ENCODE data around the gene SLC25A21. TPM values are rescaled to one million over a fixed set of nuclear protein-coding genes. Genes with fewer than 3 reads are reported as not detected.
"Not testable (repeated sequence)": the region's sequence is repeated elsewhere in the genome, so short reads cannot be mapped to it uniquely, and the experiment has no call there.

The SLC25A21 gene
- total RNA-seq, 1 donor from 2014 or later: 0.56 TPM

DNA sequence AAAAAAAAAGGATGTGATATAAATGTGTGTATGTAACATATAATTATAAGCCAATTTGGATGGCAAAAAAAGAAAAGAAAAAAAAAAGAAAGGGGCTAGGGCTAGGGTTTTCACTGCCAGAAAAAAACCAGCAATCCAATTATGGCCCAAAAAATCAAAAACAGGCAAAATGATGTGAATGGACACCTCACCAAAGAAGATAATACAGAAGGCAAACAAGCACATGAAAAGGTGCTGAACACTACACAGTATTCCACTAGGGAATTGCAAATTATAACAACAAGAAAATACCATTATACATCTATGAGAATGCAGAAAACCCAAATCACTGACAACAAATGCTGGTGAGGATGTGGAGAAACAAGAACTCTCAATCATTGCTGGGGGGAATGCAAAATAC, 13.3 kb upstream of the SLC25A21 start:
- Mint-ChIP-seq H3K9me3 (ENCODE audit: unreplicated experiment) (no peaks in the 10 kb centered on the region), H3K4me3 (ENCODE audit: unreplicated experiment) (no peak overlapping the region), H3K27me3 (ENCODE audit: unreplicated experiment) (peaks cover 29% of the 10 kb centered on the region), H3K4me1 (ENCODE audit: unreplicated experiment) (no peaks in the 10 kb centered on the region), H3K27ac (ENCODE audit: unreplicated experiment) (no peak overlapping the region), H3K36me3 (ENCODE audit: unreplicated experiment) (no peaks in the 10 kb centered on the region)
- TF ChIP-seq, protein P1, sequence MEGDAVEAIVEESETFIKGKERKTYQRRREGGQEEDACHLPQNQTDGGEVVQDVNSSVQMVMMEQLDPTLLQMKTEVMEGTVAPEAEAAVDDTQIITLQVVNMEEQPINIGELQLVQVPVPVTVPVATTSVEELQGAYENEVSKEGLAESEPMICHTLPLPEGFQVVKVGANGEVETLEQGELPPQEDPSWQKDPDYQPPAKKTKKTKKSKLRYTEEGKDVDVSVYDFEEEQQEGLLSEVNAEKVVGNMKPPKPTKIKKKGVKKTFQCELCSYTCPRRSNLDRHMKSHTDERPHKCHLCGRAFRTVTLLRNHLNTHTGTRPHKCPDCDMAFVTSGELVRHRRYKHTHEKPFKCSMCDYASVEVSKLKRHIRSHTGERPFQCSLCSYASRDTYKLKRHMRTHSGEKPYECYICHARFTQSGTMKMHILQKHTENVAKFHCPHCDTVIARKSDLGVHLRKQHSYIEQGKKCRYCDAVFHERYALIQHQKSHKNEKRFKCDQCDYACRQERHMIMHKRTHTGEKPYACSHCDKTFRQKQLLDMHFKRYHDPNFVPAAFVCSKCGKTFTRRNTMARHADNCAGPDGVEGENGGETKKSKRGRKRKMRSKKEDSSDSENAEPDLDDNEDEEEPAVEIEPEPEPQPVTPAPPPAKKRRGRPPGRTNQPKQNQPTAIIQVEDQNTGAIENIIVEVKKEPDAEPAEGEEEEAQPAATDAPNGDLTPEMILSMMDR (IDR thresholded peaks at IDR 0.05): no peak
- no peak for DNase-seq (ENCODE audit: extremely low spot score, unreplicated experiment)

DNA sequence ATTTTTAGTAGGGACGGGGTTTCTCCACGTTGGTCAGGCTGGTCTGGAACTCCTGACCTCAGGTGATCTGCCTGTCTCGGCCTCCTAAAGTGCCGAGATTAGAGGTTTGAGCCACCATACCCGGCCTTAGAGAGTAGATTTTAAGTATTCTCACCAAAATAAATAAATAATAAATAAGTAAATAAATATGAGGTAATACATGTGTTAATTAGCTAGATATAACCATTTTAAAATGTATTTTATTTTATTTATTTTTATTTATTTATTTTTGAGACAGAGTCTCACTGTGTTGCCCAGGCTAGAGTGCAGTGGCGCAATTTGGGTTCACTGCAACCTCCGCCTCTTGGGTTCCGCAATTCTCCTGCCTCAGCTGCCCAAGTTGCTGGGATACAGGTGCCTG, 12.1 kb upstream of the SLC25A21 start:
- H3K27me3 Mint-ChIP-seq (ENCODE audit: unreplicated experiment): peaks cover 20% of the 10 kb centered on the region
- not testable (repeated sequence) for H3K4me1 Mint-ChIP-seq (ENCODE audit: unreplicated experiment); H3K36me3 Mint-ChIP-seq (ENCODE audit: unreplicated experiment); H3K4me3 Mint-ChIP-seq (ENCODE audit: unreplicated experiment); H3K9me3 Mint-ChIP-seq (ENCODE audit: unreplicated experiment); H3K27ac Mint-ChIP-seq (ENCODE audit: unreplicated experiment); DNase-seq (ENCODE audit: extremely low spot score, unreplicated experiment)

DNA sequence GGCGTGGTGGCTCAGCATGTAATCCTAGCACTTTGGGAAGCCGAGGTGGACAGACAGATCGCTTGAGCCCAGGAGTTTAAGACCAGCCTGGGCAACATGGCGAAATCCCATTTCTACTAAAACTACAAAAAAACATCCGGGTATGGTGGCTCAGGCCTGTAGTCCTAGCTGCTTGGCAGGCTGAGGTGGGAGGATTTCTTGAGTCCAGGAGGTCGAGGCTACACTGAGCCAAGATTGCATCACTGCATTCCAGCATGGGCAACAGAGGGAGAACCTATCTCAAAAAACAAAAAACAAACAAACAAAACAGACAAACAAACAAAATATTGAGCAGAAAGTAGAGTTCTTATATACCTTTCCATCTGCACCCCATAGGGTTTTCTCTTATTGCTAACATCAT, 9.0 kb upstream of the SLC25A21 start:
- H3K36me3 Mint-ChIP-seq (ENCODE audit: unreplicated experiment): no peaks in the 10 kb centered on the region
- no peaks in the 10 kb centered on the region for H3K9me3 Mint-ChIP-seq (ENCODE audit: unreplicated experiment)
- DNase-seq (ENCODE audit: extremely low spot score, unreplicated experiment): no peak
- no peaks in the 10 kb centered on the region for H3K4me1 Mint-ChIP-seq (ENCODE audit: unreplicated experiment)
- TF ChIP-seq, protein P1 (IDR thresholded peaks at IDR 0.05): no peak
- H3K27me3 Mint-ChIP-seq (ENCODE audit: unreplicated experiment): peaks cover 13% of the 10 kb centered on the region
- H3K4me3 Mint-ChIP-seq (ENCODE audit: unreplicated experiment): no peak overlapping the region
- no peak overlapping the region for H3K27ac Mint-ChIP-seq (ENCODE audit: unreplicated experiment)

DNA sequence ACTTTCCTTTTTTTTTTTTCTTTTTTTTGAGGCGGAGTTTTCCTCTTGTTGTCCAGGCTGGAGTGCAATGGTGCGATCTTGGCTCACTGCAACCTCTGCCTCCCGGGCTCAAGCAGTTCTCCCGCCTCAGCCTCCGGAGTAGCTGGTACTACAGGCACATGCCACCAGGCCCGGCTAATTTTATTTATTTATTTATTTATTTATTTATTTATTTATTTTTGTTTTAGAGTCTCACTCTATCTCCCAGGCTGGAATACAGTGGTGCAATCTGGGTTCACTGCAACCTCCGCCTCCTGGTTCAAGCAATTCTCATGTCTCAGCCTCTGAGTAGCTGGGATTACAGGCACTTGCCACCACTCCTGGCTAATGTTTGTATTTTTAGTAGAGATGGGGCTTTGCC, 8.5 kb upstream of the SLC25A21 start:
- not testable (repeated sequence) for H3K4me1 Mint-ChIP-seq (ENCODE audit: unreplicated experiment); DNase-seq (ENCODE audit: extremely low spot score, unreplicated experiment); H3K27ac Mint-ChIP-seq (ENCODE audit: unreplicated experiment); H3K9me3 Mint-ChIP-seq (ENCODE audit: unreplicated experiment); H3K4me3 Mint-ChIP-seq (ENCODE audit: unreplicated experiment); H3K36me3 Mint-ChIP-seq (ENCODE audit: unreplicated experiment)
- H3K27me3 Mint-ChIP-seq (ENCODE audit: unreplicated experiment): peaks cover 13% of the 10 kb centered on the region

DNA sequence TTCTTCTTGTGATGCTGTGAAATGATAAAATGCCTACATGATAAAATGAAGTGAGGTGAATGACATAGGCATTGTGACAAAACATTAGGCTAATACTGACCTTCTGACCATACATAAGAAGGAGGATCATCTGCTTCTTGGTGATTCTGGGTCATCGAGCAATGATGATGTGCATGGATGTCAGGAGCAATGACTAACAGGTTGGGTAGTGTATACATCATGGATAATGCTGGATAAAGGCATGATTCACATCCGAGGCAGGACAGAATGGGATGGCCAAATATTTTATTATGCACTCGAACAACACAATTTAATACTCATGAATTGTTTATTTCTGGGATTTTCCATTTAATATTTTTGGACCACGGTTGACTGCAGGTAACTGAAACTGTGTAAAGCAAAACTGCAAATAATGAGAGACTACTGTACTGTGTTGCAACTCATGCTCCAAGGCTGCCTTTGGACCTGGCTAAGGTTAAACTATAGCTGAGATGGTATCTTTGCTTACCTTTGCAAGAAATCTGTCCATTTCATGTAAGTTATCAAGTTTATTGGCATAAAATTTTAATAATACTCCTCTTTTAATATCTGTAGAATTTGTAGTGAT, 7.6 kb upstream of the SLC25A21 start:
- Mint-ChIP-seq H3K9me3 (ENCODE audit: unreplicated experiment) (no peaks in the 10 kb centered on the region), H3K4me1 (ENCODE audit: unreplicated experiment) (no peaks in the 10 kb centered on the region), H3K4me3 (ENCODE audit: unreplicated experiment) (no peak overlapping the region), H3K36me3 (ENCODE audit: unreplicated experiment) (no peaks in the 10 kb centered on the region), H3K27ac (ENCODE audit: unreplicated experiment) (no peak overlapping the region), H3K27me3 (ENCODE audit: unreplicated experiment) (peaks cover 9% of the 10 kb centered on the region)
- TF ChIP-seq, protein P1 (IDR thresholded peaks at IDR 0.05): no peak
- no peak for DNase-seq (ENCODE audit: extremely low spot score, unreplicated experiment)

DNA sequence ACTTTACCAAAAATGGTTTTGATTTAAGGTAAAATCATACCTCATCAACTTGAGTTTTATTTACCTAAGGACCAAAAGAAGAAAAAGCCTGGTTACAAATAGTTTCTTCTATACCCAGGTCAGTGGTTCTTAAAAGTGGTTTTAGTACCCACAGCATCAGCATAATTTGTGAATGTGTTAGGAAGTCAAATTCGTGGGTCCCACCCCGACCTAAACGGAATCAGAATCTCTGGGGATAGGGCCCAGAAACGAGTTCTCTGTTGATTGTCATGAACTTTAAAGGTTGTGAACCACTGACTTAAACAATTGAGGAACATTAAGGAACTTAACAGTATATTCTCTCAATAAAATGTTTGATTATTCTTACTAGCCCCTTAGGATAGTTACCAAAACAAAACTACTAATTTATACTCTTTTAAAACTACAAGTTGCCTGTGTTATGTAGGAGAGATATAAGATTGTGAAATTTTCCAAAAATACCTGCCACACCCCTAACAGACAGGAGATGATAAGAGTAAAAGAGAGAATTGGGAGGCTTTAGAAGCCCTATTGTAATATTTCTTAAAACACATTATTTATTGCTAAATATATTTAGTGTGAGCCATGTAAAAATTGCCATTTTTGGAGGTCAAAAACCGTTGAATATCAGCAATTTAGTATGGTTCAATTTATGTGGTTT, 669 bp upstream of the SLC25A21 start:
- H3K4me3 Mint-ChIP-seq (ENCODE audit: unreplicated experiment): peak overlapping the region; percentile 88
- peak overlapping the region; percentile 96 for H3K27ac Mint-ChIP-seq (ENCODE audit: unreplicated experiment)
- H3K9me3 Mint-ChIP-seq (ENCODE audit: unreplicated experiment): no peaks in the 10 kb centered on the region
- no peaks in the 10 kb centered on the region for H3K36me3 Mint-ChIP-seq (ENCODE audit: unreplicated experiment)
- peaks cover 3% of the 10 kb centered on the region for H3K27me3 Mint-ChIP-seq (ENCODE audit: unreplicated experiment)
- no peak for DNase-seq (ENCODE audit: extremely low spot score, unreplicated experiment)
- H3K4me1 Mint-ChIP-seq (ENCODE audit: unreplicated experiment): peaks cover 13% of the 10 kb centered on the region
- TF ChIP-seq, protein P1 (IDR thresholded peaks at IDR 0.05): no peak
